SIG-M5 (cell line): Measurements from ENCODE around the gene GMPS.
A peak's percentile ranks its signal among the peaks of the same experiment; 100 is the strongest.
"Not testable (repeated sequence)": the region's sequence is repeated elsewhere in the genome, so short reads cannot be mapped to it uniquely, and the experiment has no call there.

Experiments
- DNase-seq: peaks from one replicate; lab custom pipeline; 2025; lab: John Stamatoyannopoulos, UW

GMPS gene

DNA sequence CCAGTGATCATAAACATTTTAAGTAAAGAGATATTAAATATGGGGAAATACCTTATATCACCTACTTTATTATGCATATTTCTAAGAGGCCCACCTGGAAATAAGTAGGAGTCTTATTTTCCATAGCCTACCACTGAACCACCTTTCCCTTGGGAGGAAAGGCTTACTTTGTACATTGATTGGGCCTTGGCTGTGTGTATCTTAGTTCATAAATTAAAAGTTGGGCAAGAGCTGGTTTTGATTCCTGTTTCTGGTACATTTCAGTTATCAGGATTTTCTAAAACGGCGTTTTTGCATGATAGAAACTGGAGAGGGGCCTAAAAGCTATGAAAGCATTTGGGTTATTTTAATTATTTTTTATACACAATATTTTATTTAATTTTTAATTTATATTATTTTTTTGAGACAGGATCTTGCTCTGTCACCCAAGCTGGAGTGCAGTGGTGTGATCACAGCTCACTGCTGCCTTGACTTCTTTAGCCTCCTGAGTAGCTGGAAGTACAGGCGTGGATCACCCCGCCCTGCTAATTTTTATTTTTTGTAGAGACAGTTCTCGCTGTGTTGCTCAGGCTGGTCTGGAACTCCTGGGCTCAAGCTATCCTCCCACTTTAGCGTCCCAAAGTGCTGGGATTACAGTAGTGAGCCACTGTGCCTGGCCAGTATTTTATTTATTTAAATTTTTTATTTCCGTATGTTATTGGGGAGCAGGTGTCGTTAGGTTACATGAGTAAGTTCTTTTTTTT, 2.6 kb downstream of the GMPS start:
- peak; percentile 8 for DNase-seq

DNA sequence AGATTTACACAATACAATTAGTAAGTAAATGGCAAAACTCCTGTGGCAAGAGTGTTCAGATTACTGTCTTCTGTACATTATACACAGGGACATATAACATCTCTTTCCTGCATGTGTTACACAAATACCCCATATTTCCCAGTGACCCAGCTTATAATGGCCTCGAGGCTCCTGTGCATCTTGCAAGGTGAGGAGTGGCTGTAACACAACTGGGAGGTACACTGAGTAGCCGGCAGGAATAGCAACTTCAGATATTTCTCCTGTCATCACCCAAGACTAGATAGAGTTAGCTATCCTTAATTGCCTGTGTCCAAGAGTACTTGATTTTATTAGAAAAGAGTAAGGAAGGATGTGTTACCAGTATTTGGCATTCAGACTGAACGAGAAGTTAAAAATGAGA, 5.6 kb downstream of the GMPS start:
- DNase-seq: no peak

GRCh38 chr3:155876503-155876902, 6.1 kb downstream of the GMPS start:
- DNase-seq: no peak

DNA sequence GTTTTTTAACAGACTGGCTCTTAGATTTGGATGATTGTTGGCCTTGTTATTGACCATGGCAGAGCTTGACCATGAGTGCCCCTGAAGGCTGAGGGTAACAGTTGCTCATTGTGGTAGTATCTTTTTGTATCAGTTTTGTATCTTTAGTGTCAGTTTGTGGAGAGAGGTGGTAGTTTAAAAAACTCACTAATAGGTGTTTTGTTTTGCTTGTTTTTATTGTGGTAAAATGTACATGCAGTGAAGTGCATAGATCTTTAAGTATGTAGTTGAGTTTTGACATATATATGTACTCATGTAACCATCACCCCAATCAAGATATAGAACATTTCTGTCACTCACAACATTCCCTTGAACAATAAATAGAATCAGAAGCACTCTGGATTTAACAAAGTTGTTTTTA, 9.8 kb downstream of the GMPS start:
- no peak for DNase-seq

DNA sequence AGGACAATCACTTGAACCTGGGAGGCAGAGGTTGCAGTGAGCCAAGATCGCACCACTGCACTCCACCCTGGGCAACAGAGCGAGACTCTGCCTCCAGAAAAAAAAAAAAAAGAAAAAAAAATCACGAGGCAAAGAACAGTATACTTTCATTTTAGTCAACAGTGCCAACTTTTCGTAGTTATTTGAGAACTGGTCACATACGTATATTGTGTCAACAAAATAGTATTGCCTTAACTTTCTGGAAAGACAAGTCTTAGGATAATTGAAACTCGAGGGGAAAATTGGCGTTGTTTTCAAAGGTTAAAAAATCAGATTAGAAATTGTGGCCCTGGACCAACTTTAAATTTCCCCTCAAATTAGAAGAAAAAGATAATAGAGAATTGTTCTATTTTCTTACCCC, 13.8 kb downstream of the GMPS start:
- no peak for DNase-seq

- no peak for DNase-seq
Observed at GRCh38 chr3:155885292-155885691, 14.8 kb downstream of the GMPS start.

- not testable (repeated sequence) for DNase-seq
Observed at GRCh38 chr3:155886348-155886747, 15.9 kb downstream of the GMPS start.

DNA sequence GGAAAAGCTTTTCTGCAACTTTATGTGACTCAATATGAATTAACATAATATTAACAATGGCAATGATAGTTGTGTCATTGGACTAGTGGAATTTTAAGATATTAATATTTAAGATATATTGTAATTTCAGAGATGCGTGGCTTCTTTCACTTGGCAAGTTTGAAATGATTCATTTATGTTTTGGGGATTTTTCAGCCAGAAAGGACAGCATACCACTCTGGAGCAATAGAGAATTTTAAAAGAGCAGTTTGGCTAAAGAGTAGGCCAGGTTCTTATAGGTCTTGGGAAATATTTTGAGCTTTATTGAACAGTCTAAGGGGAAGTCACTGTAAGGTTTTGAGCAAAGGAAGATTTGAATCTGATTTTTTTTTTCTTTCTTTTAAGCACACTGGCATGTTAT, 16.5 kb downstream of the GMPS start:
- no peak for DNase-seq

GRCh38 chr3:155889212-155889611, 18.8 kb downstream of the GMPS start:
- DNase-seq: no peak

DNA sequence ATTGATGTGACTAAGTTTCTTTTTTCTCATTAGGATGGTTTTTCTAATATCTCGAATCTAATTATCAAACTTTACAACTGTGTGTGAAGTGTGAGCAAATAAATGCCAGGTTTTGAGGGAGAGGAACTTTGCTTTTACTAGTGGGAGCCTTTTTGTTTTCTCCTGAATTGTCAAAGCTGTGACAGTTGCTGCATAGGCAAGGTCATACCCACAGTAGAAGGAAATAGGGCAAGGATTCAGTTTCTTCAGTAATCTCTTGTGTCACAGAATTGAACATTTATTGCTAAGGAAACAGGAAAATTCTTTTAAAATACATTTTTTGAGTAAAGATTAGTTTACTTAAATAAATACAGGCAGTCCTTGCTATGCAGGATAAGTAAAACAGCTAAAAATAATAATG, 19.5 kb downstream of the GMPS start:
- no peak for DNase-seq

DNA sequence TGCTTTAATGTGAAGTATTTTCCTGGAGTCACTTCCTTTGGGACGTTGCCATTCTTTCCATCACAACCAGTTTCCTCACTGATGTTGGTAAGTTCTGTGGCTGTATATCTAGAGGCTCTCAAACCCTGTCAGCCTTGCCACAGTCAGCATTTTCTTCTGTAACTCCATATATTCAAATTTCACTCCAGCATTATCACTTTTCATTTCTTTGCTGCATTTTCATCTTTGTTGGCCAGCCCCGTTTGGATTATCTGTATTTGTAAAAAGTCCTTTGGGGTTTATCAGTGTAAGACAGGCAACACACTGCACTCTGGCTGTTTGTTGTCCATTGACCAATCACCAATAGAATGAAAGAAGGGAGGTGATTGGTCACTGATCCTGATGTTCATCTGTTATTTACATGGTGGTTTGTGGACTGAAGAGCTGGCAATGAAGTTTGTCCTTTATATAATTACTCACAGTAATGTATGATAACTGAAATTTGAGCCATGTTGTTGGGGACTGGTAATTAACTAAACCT, 20.3 kb downstream of the GMPS start:
- no peak for DNase-seq

GRCh38 chr3:155891321-155891720, 20.9 kb downstream of the GMPS start:
- DNase-seq: no peak

- DNase-seq: no peak
Observed at GRCh38 chr3:155895379-155895900, 25.0 kb downstream of the GMPS start.

DNA sequence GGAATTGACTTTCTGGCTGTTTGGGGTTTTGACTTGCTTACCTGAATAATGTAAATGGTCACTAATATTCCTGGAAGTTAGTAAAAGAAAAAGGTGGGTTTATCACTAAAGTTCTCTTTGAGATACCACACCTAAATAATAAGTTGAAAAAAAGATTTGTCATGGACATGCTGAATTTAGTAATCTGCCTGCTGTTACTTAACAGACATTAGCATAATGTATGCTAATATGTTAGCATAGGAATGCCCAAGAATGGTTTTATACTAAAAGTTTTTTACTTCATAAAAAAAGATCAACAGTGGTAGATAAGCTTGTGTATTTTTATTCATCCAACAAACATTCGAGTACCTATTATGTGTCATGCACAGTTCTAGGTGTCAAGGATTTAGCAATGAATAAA, 36.5 kb downstream of the GMPS start:
- DNase-seq: no peak

- no peak for DNase-seq
Observed at GRCh38 chr3:155908086-155908485, 37.6 kb downstream of the GMPS start.

GRCh38 chr3:155908605-155909004, 38.2 kb downstream of the GMPS start:
- no peak for DNase-seq

DNA sequence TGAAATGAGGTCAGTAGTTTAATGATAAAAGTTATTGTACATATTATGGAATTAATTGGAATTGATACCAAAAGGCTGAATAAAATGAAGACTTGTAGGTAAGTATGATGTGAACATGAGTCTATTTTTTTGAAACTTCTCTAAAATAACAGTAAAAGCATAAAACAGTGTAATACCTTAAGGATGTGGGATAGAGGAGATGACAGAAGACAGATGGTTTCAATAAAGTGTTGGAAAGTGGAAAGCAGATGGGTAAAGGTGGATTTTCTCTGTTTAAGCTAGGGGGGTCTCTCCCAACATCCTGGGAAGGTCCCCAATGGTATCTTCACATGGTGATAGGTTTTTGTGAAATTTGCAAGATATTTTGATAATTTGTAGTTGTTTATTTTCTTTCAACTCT, 41.6 kb downstream of the GMPS start:
- DNase-seq: no peak

- DNase-seq: no peak
Observed at GRCh38 chr3:155912579-155913190, 42.2 kb downstream of the GMPS start.

GRCh38 chr3:155917781-155918180, 47.3 kb downstream of the GMPS start:
- no peak for DNase-seq

DNA sequence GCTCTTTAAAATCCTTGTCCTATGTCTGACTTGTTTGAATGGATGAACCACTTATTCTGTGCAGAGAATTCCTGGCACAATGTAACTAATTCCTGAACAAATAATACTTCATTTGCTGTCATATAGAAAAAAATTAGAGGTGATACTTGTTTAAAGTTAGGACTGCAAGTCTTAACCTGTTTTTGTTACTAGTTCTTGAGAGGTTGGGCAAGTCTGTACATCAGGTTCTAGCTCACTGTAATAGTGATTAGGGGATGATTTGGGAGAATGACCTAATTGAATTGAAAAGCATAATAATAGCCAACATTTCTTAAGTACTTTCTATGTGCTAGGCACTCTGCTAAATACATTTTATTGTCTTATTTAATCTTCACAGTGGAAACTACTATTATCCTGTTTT, 49.3 kb downstream of the GMPS start:
- no peak for DNase-seq

- DNase-seq: no peak
Observed at GRCh38 chr3:155921486-155921885, 51.0 kb downstream of the GMPS start.

DNA sequence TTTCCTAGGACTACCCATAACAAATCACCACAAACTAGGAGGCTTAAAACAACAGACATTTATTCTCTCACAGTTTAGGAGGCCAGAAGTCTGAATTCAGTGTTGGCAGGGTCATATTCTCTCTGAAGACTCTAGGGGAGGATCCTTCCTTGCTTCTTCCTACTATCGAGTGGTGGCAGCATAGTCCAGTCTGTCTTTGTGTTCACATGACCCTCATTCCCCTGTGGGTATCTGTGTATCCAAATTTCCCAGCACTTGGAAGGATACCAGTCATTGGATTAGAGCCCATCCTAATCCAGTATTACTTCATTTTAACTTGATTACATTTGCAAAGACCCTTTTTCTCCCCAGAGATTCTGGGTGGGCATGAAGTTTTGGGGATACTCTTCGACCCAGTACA, 63.8 kb downstream of the GMPS start:
- DNase-seq: no peak

DNA sequence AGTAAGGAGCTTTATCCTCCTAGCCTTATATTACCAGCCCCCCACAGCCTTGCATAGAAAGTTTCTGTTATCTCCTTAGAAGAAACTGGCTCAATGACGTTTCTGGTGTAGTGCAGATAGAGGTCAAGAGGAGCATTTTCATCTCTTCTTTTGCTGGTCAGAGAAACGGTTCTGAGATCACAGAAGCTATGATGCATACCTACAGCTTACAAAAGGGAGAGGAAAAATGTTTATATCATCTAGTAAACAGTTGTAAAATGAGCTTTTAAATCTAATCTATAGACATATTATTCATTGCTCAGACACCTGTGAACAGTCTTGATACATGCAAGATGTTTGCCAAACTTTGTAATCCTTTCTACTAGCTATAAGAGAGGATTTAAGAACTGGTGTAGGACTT, 68.0 kb downstream of the GMPS start:
- DNase-seq: no peak

DNA sequence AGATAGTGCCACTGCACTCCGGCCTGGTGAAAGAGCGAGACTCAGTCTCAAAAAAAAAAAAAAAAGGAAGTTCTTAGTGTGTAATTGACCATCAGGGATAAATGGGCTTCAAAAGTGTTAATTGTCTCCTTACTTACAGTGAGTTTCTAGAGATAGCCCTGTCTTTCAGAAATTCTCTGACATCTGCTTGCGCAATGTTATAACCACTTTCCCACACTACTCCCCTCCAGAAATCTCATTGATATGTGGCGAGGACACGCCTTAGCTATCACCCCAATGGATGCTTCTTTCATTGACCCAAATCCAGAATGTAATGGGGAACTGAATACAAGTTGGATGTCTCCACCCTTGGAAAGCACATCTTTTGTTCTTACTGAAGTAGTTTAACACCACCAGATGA, 70.9 kb downstream of the GMPS start:
- DNase-seq: no peak
